ENCODE measurements around the gene EEF2.
"Not testable (repeated sequence)": the region's sequence is repeated elsewhere in the genome, so short reads cannot be mapped to it uniquely, and the experiment has no call there.

EEF2 gene

DNA sequence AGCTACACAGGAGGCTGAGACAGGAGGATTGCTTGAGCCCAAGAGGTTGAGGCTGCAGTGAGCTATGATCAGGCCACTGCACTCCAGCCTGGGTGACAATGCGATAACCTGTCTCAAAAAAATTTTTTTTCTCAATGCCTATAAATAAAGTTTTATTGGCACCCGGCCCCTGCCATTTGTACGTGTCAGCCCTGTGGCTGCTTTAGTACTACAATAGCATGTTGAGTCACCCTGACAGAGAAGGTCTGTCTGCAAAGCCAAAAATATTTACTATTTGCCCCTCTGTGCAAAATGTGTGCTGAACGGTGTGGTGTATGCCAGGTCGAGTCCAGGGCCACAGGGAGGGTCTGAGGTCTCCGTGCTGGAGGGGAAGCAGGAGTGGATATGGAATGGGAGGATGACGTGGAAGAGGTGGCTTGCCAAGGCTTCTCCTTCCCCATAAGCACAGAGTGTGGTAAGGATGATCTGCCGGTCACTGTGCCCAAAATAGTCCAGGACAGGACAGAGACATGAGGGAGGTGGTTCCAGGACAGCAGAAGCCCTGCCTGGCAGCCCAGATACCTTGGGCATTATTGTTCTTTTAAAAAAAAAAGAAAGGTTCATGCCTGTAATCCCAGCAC is 42.4 kb downstream of the EEF2 start:
- DNase-seq: no peak

DNA sequence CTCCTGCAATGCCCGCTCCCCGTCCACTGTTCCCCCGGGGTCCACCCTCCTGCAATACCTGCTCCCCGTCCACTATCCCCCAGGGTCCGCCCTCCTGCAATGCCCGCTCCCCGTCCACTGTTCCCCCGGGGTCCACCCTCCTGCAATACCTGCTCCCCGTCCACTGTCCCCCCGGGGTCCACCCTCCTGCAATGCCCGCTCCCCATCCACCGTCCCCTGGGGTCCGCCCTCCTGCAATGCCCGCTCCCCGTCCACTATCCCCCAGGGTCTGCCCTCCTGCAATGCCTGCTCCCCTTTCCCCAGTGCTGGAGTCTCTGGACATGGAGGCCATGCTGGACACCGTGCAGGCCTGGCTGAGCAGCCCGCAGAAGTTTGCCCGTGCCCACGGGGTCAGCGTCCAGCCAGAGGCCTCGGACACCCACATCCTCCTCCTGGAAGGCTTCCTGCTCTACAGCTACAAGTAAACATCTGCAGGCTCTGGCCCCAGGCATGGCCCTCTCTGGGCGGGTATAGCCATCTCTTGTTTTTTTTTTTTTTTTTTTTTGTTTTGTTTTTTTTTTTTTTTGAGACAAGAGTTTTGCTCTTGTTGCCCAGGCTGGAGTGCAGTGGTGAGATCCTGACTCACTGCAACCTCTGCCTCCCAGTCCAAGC is 46.8 kb downstream of the EEF2 start:
- DNase-seq: not testable (repeated sequence)

DNA sequence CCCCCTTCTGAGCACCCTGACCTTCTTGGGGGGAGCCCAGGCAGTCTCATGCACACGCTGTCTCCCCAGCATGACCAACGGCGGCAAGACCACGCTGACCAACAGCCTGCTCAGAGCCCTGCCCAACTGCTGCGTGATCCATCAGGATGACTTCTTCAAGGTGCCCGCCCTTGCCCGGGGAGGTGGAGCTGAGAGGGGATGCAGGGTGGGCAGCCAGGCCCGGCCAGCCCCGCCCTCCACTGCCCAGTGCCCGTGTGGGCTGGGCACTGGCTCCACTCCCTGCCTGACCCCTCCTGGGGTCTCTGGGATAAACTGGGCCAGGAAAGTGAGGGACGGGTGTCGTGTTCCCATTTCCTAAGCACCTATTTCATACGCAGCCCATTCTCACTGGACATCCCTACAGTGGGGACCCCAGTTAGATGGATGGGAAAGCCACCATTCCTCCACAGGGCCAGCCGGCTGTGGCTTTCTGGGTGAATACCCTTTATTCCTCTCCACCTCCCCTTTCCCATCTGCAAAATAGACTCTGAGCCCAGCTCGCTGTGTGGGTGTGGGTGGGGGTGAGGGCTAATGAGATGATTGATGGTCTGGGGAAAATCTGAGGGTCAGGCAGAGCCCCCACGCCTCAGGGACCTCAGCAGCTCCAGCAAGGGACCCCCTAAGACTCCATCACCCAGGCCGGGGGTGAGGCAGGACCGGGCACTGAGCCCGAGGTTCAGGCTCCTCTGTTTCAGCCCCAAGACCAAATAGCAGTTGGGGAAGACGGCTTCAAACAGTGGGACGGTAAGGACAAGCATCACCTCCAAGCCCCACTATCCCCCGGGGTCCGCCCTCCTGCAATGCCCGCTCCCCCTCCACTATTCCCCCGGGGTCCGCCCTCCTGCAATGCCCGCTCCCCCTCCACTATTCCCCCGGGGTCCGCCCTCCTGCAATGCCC is 48.5 kb downstream of the EEF2 start:
- DNase-seq: no peak

DNA sequence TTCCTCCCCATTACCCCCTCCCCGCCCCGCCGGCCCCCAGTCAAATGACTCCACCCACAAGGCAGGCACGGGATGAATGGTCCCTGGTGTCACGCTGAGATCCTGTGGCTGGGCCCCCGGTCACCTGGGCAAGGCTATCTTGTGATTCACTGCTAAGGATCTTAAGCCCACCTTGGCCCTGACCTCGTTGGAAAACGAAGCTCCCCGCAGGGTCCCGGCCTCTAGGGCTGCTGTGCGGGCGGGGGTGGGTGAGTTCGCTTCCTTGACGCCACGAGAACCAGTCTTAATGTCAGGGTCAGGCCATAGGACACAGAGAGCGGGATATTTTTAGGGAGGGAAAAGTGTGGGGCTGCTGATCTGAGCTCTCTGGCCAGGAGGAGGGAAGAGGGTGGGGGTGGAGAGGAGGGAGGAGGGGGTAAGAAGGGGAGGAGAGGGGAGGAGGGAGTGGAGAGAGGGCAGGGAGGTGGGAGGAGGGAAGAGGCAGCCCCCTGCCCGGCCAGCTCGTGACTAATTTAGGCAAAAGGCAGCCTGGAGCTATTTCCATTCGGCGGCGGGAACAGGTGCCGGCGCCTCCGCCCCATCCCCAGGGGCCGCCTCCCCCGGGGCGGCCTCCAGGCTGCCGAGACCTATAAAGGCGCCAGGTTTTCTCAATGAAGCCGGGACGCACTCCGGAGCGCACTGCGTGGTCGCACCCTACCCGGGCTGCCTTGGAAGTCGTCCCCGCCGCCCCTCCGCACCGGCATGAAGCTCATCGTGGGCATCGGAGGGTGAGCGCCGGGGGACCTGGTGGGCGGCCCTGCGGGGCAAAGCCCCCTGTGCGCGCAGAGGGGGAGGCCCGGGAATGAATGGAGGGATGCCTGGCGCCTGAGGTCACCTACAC is 52.1 kb downstream of the EEF2 start, which contains the start of gene NMRK2:
Gene NMRK2, plus strand, starts transcription at position 139 of the 880 bp plus-strand sequence. Its CDS starts 603 bp downstream, at position 742.
- DNase-seq: no peak

DNA sequence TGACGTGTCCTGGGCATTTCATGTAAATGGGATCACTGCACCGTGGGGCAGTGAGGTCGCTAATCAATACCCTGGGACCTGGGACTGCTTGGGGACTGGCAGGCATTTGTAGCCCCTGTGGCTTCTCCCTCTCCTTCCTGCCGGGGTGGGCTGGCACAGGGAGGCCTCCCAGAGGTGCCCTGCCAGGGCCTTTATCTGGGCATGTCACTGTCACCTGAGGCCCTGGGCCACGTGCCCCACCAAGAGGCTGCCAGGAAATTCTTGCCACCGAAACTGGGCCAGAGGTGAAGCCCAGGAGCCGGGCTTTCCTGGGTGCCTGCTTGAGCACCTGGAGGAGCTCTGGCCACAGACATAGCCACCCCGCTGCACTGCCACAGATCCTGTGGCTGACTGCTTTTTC is 54.2 kb downstream of the EEF2 start:
- DNase-seq: no peak
